CD4-positive, alpha-beta T cell treated with Interleukin-17A for 1 hour (primary cell): ENCODE data around the gene KIFC3.

Experiments
- DNase-seq: peaks from one replicate; pipeline ENCODE4 v3.0.0-alpha.2; 2020

Gene KIFC3

GRCh38 chr16:57762365-57763040 lies 39.8 kb downstream of the KIFC3 start:
- DNase-seq: no peak

- DNase-seq: no peak
These were observed 40.3 kb downstream of the KIFC3 start for GRCh38 chr16:57761957-57762356.

- no peak for DNase-seq
These were observed 41.0 kb downstream of the KIFC3 start for GRCh38 chr16:57761301-57761700.

- no peak for DNase-seq
These were observed 41.7 kb downstream of the KIFC3 start for GRCh38 chr16:57760357-57761160.

GRCh38 chr16:57759541-57760356 lies 42.5 kb downstream of the KIFC3 start:
- DNase-seq: no peak

GRCh38 chr16:57759131-57759530 lies 43.2 kb downstream of the KIFC3 start:
- DNase-seq: no peak

- no peak for DNase-seq
These were observed 43.8 kb downstream of the KIFC3 start for GRCh38 chr16:57758331-57759117.

- DNase-seq: no peak
These were observed 44.4 kb downstream of the KIFC3 start for GRCh38 chr16:57757883-57758282.

GRCh38 chr16:57757326-57757786 lies 44.9 kb downstream of the KIFC3 start:
- peak; percentile 89 for DNase-seq

DNA sequence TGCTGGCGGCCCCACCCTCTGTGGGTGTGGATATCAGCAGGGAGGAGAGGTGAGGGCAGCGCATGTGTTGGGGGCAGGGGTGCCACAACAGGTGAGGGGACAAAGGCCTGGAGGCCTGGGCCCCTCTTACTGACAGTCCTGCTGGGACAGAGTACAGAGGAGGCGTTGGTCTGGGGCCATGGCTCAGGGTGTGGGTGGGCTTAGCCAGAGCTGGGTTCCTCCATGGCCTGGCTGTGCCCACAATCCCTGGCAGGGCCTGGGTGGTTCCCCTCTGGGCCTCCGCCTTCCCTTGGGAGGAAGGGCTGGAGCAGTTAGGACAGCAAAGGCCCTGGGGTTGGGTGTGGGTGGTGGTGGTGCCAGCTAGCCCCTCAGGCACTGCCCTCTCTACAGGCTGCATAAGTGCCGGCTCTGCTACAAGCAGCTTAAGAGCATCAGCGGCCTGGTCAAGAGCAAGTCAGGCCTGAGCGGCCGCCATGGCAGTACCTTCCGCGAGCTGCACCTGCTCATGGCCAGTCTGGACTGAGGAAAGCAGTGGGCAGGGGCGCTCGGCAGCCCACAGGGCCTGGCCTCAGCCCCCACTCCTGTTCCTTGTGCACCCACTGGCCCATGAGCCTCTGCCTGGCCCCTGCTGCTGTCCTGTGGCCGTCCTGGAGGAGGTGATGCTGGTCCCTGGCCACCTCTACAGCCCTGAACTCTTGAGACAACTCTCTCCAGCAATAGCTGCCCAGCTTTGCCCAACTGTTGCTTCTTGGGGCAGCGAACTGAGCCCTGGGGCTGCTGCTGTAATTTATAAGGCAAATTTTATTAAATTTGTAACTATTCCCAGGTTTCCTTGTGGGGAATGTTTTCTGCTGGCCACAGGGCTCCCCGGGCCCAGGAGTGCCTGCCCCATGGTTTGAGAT lies 45.6 kb downstream of the KIFC3 start:
- no peak for DNase-seq

DNA sequence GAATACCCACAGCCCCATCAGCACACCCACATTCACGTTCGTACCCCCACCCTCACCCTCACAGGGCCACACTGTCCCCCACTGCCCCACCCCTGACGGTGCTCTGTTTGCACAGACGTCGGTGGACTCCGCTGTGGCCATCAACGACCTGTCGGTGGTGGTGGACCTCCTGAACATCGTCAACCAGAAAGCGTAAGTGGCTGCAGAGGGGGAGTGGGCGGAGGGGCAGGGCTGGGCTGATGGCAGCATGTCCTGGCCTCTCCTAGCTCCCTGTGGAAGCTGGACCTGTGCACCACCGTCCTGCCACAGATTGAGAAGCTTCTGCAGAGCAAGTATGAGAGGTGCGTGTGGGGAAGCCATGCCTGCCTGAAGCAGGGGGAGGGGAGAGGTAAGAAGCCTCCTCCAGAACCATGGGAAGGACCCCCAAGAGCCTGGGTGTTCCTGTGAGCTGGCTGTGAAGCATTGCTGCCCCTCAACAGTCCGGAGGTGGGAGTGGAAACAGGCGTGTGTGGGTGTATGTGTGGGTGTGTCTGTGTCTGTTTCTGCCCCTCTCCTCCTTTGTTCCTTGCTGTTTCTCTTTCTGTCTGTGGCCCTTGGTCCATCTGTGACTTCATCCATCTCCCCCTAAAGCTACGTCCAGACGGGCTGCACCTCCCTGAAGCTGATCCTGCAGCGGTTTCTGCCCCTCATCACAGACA lies 46.4 kb downstream of the KIFC3 start:
- no peak for DNase-seq

- DNase-seq: no peak
These were observed 47.1 kb downstream of the KIFC3 start for GRCh38 chr16:57755061-57755684.

GRCh38 chr16:57754354-57755060 lies 47.8 kb downstream of the KIFC3 start:
- no peak for DNase-seq

DNA sequence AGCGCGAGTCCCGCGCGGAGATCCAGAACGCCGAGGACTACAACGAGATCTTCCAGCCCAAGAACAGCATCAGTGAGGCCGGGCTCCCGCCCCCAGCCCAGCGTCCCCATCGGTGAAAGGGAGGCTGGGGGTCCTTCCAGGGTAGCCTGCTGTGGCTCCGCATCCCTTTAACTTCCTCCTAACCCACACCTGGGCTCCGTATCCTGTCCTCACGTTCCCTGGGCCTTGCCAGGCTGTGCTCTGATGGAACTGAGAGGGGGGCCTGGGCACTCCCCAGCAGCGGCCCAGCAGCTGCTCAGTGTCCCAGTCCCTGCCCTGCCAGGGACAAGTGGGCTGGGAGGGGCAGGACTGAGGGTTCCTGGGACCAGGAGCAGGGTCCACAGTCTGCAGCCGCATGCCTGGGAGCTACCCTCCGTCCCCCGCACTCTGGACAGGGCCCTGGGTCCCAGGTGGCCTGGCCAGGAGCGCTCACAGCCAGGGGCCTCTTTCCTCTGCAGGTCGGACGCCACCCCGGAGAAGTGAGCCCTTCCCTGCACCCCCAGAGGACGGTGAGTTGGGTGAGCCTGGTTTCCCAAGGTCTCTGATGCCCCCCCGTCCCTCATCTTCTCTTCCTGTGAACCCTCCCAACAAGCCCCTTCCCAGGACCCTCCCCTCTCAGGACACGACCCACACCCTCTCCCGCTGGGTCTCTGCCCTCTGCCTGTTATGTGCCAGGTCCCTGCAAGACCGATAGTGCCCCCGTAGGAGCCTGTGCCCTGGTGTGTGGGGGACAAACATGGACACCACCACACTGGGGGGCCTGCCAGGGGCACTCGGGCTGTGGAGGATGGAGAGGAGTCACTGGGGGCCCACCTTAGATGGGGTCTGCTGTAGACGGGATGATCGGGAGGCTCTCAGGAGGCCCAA lies 48.6 kb downstream of the KIFC3 start:
- DNase-seq: no peak

DNA sequence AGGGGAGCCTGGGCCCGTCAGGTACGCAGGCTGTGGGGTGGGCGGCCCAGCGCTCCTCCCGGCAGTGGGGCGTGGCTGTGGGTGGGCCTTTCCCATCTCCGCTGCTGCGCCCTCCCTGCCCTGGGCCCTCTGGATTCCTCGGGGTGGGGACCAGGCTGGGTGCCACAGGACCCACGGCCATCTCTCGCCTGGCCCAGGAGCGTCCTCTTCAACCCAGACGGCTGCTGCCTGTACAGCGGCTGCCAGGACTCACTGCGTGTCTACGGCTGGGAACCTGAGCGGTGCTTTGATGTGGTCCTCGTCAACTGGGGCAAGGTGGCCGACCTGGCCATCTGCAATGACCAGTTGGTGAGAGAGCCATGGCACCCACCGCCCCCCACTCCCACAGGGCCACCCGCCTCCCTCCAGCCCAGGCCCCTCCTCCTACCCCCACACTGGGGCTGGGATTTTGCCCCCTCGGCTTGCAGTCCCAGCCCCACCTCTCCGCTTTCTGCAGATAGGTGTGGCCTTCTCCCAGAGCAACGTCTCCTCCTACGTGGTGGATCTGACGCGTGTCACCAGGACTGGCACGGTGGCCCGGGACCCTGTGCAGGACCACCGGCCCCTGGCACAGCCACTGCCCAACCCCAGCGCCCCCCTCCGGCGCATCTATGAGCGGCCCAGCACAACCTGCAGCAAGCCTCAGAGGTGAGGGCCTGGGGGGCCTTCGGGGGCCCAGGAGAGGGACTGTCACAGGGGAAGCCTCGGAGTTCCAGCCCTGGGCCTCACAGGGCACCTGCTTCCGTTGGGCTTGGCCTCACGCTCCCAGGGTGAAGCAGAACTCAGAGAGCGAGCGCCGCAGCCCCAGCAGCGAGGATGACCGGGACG lies 49.5 kb downstream of the KIFC3 start:
- DNase-seq: no peak

- no peak for DNase-seq
These were observed 50.1 kb downstream of the KIFC3 start for GRCh38 chr16:57752203-57752580.

GRCh38 chr16:57751539-57752202 lies 50.6 kb downstream of the KIFC3 start:
- DNase-seq: no peak
